Naive thymus-derived CD4-positive, alpha-beta T cell (primary cell): ENCODE measurements around the gene USP25. TPM values are rescaled to one million over a fixed set of nuclear protein-coding genes. Genes with fewer than 3 reads are reported as not detected.

Source experiments
- ATAC-seq: fragments of 150-1000 bp; cut with Tn5 transposase; 2 replicates; pipeline ENCODE4 v1.10.0; 2021; ENCODE audit warnings: mild to moderate bottlenecking, moderate library complexity
- CTCF ChIA-PET: fragments of 350-600 bp; sonication (Branson Sonifier 250); formaldehyde crosslinking; loops from one replicate; lab custom pipeline; 2021; ENCODE audit warnings: antibody characterized with exemption; lab: Charles Lee
- POLR2A ChIA-PET: fragments of 350-600 bp; sonication (Branson Sonifier 250); formaldehyde crosslinking; loops from one replicate; lab custom pipeline; 2021; ENCODE audit warnings: antibody characterized with exemption, inconsistent platforms; lab: Charles Lee
- DNase-seq, 9 donors: peaks; one replicate each; pipeline versions ENCODE4 v3.0.0 to v3.0.0-alpha.2; 2020 to 2022; ENCODE audit warnings: mixed read lengths in 1 of 9
- H3K27ac ChIP-seq: one replicate; pipeline ENCODE4 v1.7.0; 2013; ENCODE audit warnings: mild to moderate bottlenecking, low read depth, low read length, moderate library complexity
- H3K27me3 ChIP-seq, 2 donors: one replicate each; pipeline ENCODE4 v1.7.0; 2013; ENCODE audit warnings: low read length in 2 of 2, mild to moderate bottlenecking in 2 of 2, moderate library complexity in 2 of 2; ENCODE audit not compliant: control insufficient read depth in 2 of 2, insufficient read depth in 2 of 2
- H3K36me3 ChIP-seq, 3 experiments: 1 replicate in 2 of 3; 2 replicates in 1 of 3; pipeline ENCODE4 v1.7.0; 2013; ENCODE audit warnings: low read length in 3 of 3, mild to moderate bottlenecking in 3 of 3, moderate library complexity in 1 of 3; ENCODE audit not compliant: insufficient read depth in 3 of 3, control insufficient read depth in 2 of 3
- H3K4me1 ChIP-seq, 2 donors: one replicate each; pipeline ENCODE4 v1.7.0; 2013; ENCODE audit warnings: low read length in 2 of 2, mild to moderate bottlenecking in 2 of 2, moderate library complexity in 1 of 2; ENCODE audit not compliant: control insufficient read depth in 2 of 2, insufficient read depth in 2 of 2
- H3K4me3 ChIP-seq: 2 replicates; pipeline ENCODE4 v1.7.0; 2013; ENCODE audit warnings: mild to moderate bottlenecking, low read length
- H3K9me3 ChIP-seq, 3 experiments: 1 replicate in 2 of 3; 2 replicates in 1 of 3; pipeline ENCODE4 v1.7.0; 2013; ENCODE audit warnings: low read length in 3 of 3; ENCODE audit not compliant: control insufficient read depth in 2 of 3
- H3K27ac Mint-ChIP-seq, 9 donors: one replicate each; pipeline ENCODE4 v1.8.0; 2020 to 2022; ENCODE audit warnings: mixed read lengths in 9 of 9, mild to moderate bottlenecking in 8 of 9, moderate library complexity in 5 of 9, inconsistent platforms in 2 of 9
- H3K27me3 Mint-ChIP-seq, 5 donors: one replicate each; pipeline ENCODE4 v1.8.0; 2021 to 2022; ENCODE audit warnings: mixed read lengths in 5 of 5, mild to moderate bottlenecking in 1 of 5
- H3K36me3 Mint-ChIP-seq, 5 donors: one replicate each; pipeline ENCODE4 v1.8.0; 2020 to 2022; ENCODE audit warnings: mixed read lengths in 5 of 5, mild to moderate bottlenecking in 3 of 5, inconsistent platforms in 1 of 5
- H3K4me1 Mint-ChIP-seq, 7 donors: one replicate each; pipeline ENCODE4 v1.8.0; 2020 to 2022; ENCODE audit warnings: mixed read lengths in 7 of 7, mild to moderate bottlenecking in 3 of 7, inconsistent platforms in 1 of 7
- H3K4me3 Mint-ChIP-seq, 10 donors: one replicate each; pipeline ENCODE4 v1.8.0; 2020 to 2022; ENCODE audit warnings: mild to moderate bottlenecking in 10 of 10, mixed read lengths in 10 of 10, moderate library complexity in 6 of 10, inconsistent platforms in 2 of 10
- H3K9me3 Mint-ChIP-seq, 11 donors: one replicate each; pipeline ENCODE4 v1.8.0; 2020 to 2022; ENCODE audit warnings: mixed read lengths in 11 of 11, mild to moderate bottlenecking in 4 of 11, inconsistent platforms in 1 of 11, moderate library complexity in 1 of 11
- intact Hi-C, 2 donors: fragments of 100-400 bp; cut with micrococcal nuclease; formaldehyde crosslinking; loops; one replicate each; pipeline ENCODE4 v1.15.1; 2023
- polyA plus RNA-seq, 2 donors: library from polyadenylated mRNA; unstranded; fragments of 300-500 nt; fragmentation: Illumina TruSeq; gene quantifications; one replicate each; pipeline ENCODE4 v1.2.3, GENCODE V29; 2021
- total RNA-seq, 6 experiments: library from RNA in 5 of 6; stranded (reverse) in 5 of 6; gene quantifications; 1 replicate in 5 of 6; 2 replicates in 1 of 6; pipeline ENCODE4 v1.2.3 and lab custom pipeline; 2021 to 2026

The USP25 gene
- total and polyA plus RNA-seq, 7 experiments from 2014 or later = 9.6 to 67.4 (median 52.0) TPM

DNA sequence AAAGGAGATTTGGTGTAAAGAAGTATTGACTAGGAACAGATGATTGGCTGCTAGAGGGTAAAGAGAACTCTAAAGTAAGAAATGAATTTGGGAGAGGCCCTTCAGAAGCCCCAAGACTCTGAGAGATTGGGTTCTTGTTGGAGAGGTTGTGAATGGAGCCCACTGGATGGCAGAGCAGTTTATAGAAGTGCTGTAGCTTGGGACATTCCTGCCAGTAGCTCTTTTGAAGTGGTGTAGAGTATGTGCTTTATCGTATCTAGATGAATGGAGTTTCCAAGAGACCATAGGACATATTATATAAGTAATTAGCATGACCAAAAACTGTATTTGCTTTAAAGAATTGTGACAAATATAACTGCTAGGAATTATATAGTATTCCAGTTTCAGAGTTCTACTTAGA lies 21.3 kb downstream of the USP25 start:
- no peaks in the 10 kb centered on the region for H3K36me3 ChIP-seq
- Mint-ChIP-seq H3K36me3 (peaks cover 3 to 17% (median 9%) of the 10 kb centered on the region in 5 donors), H3K27me3 (no peaks in the 10 kb centered on the region), H3K4me1 (peaks cover 37 to 98% (median 84%) of the 10 kb centered on the region in 7 donors), H3K9me3 (no peaks in the 10 kb centered on the region), H3K4me3 (peak overlapping the region in 6 of 10 donors; percentile 1 to 61 (median 8)), H3K27ac (peak overlapping the region in 1 of 9 donors; percentile 65)
- H3K27ac ChIP-seq = no peak overlapping the region
- H3K4me1 ChIP-seq = peaks cover 36 to 39% of the 10 kb centered on the region in 2 donors
- no peak for ATAC-seq
- CTCF ChIA-PET = no interaction called here
- H3K9me3 ChIP-seq = no peaks in the 10 kb centered on the region
- intact Hi-C loops = no loop called here
- POLR2A ChIA-PET = interaction anchor here (0.5 kb wide), 1 partner anchor 1224 kb away, joined by 3 read pairs; no protein-coding TSS in a partner anchor
- no peaks in the 10 kb centered on the region for H3K27me3 ChIP-seq
- DNase-seq = no peak
- no peak overlapping the region for H3K4me3 ChIP-seq

DNA sequence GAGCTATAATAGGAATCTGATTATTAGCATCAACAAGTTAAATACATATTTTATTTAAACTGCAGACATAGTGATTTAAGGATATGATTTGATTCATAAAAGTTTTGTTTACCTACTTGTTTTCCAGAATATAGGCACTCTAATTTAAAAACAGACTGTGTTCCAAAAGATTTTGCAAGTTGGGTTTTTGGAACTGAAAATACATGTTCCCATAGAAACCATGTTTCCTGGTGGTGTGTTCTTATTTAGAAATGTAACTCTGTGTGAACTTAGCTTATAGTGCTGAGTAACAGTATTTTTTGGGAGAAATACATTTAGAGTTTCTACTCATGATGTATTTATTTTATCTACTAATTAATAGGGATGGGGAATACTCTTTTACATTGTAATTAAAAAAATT lies 21.8 kb downstream of the USP25 start:
- Histone ChIP-seq H3K27me3 (no peaks in the 10 kb centered on the region), H3K4me1 (peaks cover 36 to 39% of the 10 kb centered on the region in 2 donors), H3K36me3 (no peaks in the 10 kb centered on the region), H3K27ac (no peak overlapping the region), H3K9me3 (no peaks in the 10 kb centered on the region), H3K4me3 (no peak overlapping the region)
- Mint-ChIP-seq H3K27me3 (no peaks in the 10 kb centered on the region), H3K4me1 (peaks cover 38 to 98% (median 84%) of the 10 kb centered on the region in 7 donors), H3K4me3 (no peak overlapping the region), H3K36me3 (peaks cover 3 to 18% (median 9%) of the 10 kb centered on the region in 5 donors), H3K27ac (no peak overlapping the region), H3K9me3 (no peaks in the 10 kb centered on the region)
- intact Hi-C loops = no loop called here
- no peak for DNase-seq
- POLR2A ChIA-PET = interaction anchor here (0.5 kb wide), 2 partner anchors 18 to 1223 kb away, joined by 3 read pairs; no protein-coding TSS in a partner anchor
- no peak for ATAC-seq
- CTCF ChIA-PET = no interaction called here

DNA sequence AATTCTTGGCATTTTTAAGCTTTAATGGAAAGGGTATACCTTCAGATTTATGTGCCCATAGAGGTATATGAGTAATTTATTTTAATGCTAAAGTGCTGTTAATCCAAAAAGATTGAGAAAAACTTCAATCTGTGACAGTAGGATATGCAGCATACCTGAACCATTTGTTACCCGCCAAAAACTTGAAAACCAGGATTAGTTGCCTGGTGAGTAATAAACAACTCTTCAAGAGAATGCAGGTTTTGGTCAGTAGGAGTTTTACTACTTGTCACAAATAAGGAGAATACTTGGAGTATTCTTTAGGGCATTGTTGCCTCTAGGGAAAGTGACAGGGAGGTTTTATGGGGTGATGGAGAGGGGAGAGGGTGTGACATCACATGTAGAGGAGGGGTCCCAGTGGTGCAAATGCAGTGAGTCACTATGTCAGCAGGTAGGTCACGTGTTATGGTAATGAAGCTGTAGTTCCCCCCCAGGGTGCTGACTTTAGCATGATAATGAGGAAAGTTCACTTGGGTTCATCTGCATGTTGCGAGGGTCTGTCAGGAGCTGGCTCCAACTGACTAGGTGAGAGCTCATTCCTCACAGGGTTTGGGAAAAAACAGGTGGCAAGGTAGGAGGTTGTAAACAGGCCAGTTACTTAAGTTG lies 23.1 kb downstream of the USP25 start:
- Histone ChIP-seq H3K4me3 (no peak overlapping the region), H3K27ac (no peak overlapping the region), H3K36me3 (no peaks in the 10 kb centered on the region), H3K4me1 (peaks cover 39 to 50% of the 10 kb centered on the region in 2 donors), H3K27me3 (no peaks in the 10 kb centered on the region), H3K9me3 (no peaks in the 10 kb centered on the region)
- peak overlapping the region in 7 of 10 donors; percentile 0 to 66 (median 8) for H3K4me3 Mint-ChIP-seq
- H3K36me3 Mint-ChIP-seq = peaks cover 8 to 30% (median 21%) of the 10 kb centered on the region in 5 donors
- no peak for DNase-seq
- H3K27ac Mint-ChIP-seq = peak overlapping the region in 3 of 9 donors; percentile 6 to 19 (median 11)
- no peak for ATAC-seq
- peaks cover 46 to 98% (median 86%) of the 10 kb centered on the region in 7 donors for H3K4me1 Mint-ChIP-seq
- no peaks in the 10 kb centered on the region for H3K27me3 Mint-ChIP-seq
- intact Hi-C loops = no loop called here
- POLR2A ChIA-PET = no interaction called here
- CTCF ChIA-PET = no interaction called here
- H3K9me3 Mint-ChIP-seq = peaks cover 0 to 8% (median 4%) of the 10 kb centered on the region in 11 donors

DNA sequence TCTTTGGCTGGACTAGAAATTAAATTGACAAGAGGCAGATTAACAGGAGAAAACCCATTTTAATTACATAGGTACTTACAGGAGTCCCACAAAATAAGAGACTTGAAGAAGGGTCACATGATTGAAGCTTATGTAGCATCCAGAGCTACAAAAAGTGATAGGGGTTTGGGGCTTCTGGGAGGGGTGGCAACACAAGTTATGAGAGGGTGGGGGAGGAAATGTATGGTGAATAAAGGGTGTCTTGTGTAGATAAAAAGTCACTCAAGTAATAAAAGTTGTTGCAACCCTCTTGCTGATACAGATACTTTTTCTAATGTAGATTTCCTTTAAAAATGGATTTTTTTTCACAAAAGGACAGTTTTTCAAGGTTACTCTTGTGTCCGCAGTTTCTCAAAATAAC lies 24.0 kb downstream of the USP25 start:
- Mint-ChIP-seq H3K27me3 (no peaks in the 10 kb centered on the region), H3K4me1 (peaks cover 46 to 98% (median 88%) of the 10 kb centered on the region in 7 donors), H3K36me3 (peaks cover 8 to 33% (median 25%) of the 10 kb centered on the region in 5 donors), H3K9me3 (peaks cover 0 to 15% (median 6%) of the 10 kb centered on the region in 11 donors), H3K27ac (peak overlapping the region in 1 of 9 donors; percentile 11), H3K4me3 (peak overlapping the region in 7 of 10 donors; percentile 4 to 46 (median 21))
- ATAC-seq (no peak), DNase-seq (no peak)
- Histone ChIP-seq H3K36me3 (no peaks in the 10 kb centered on the region), H3K27ac (no peak overlapping the region), H3K4me3 (no peak overlapping the region), H3K27me3 (no peaks in the 10 kb centered on the region), H3K9me3 (no peaks in the 10 kb centered on the region), H3K4me1 (peaks cover 35 to 49% of the 10 kb centered on the region in 2 donors)
- ChIA-PET POLR2A (no interaction called here), CTCF (no interaction called here)
- intact Hi-C loops = no loop called here

DNA sequence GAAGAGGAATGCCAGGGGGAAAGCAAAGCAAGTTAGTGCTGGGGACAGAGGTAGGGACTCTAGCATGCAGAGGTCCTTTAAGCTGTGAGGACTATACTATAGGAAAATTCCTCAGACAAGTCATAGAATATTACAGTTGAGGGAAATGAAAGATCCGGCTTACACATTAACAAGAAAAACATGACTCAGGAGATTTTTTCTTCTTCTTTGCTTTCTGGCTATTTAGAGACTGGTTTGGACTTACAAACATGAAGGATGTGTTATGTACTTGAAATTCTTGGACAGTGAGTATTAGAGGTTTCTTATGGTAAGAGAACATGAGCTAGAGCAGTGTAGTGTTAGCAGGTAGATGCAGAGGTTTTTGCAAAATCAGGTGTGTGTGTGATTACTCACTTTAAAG lies 24.9 kb downstream of the USP25 start:
- H3K27ac Mint-ChIP-seq = no peak overlapping the region
- DNase-seq (no peak), ATAC-seq (no peak)
- Histone ChIP-seq H3K27me3 (no peaks in the 10 kb centered on the region), H3K9me3 (no peaks in the 10 kb centered on the region), H3K36me3 (no peaks in the 10 kb centered on the region), H3K27ac (no peak overlapping the region), H3K4me3 (no peak overlapping the region), H3K4me1 (peaks cover 31 to 41% of the 10 kb centered on the region in 2 donors)
- CTCF ChIA-PET = no interaction called here
- POLR2A ChIA-PET = interaction anchor here (0.6 kb wide), 1 partner anchor 33 kb away, joined by 3 read pairs; no protein-coding TSS in a partner anchor
- peaks cover 8 to 32% (median 22%) of the 10 kb centered on the region in 5 donors for H3K36me3 Mint-ChIP-seq
- H3K9me3 Mint-ChIP-seq = peaks cover 0 to 15% (median 6%) of the 10 kb centered on the region in 11 donors
- intact Hi-C loops = no loop called here
- peaks cover 41 to 95% (median 85%) of the 10 kb centered on the region in 7 donors for H3K4me1 Mint-ChIP-seq
- H3K27me3 Mint-ChIP-seq = no peaks in the 10 kb centered on the region
- H3K4me3 Mint-ChIP-seq = peak overlapping the region in 6 of 10 donors; percentile 22 to 52 (median 30)

DNA sequence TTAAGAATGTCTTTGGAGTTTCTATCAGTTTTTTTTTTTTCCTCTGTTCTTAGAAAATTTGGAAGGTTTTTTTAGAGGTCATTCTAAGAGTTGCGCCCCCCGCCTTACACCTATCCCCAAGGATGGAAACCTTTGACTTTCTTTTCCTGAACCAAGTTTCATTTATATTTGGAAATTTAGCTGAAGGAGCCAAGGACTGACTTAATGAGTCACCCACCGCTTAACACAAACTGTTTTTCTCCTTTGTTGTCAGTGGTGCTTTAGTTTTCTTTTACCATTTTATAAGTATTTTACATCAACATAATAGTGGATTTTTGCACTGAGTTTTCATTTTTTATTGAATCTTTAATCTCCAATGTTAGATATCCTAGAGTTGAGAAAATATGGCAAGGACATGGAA lies 25.3 kb downstream of the USP25 start:
- POLR2A ChIA-PET = interaction anchor here (0.6 to 0.7 kb wide), 2 partner anchors 33 to 117 kb away, joined by 3 to 4 read pairs; no protein-coding TSS in a partner anchor
- no peaks in the 10 kb centered on the region for H3K27me3 Mint-ChIP-seq
- DNase-seq (no peak), ATAC-seq (no peak)
- H3K4me3 Mint-ChIP-seq = peak overlapping the region in 6 of 10 donors; percentile 22 to 40 (median 30)
- Histone ChIP-seq H3K4me1 (peaks cover 31 to 41% of the 10 kb centered on the region in 2 donors), H3K27ac (no peak overlapping the region), H3K4me3 (no peak overlapping the region), H3K36me3 (no peaks in the 10 kb centered on the region), H3K9me3 (no peaks in the 10 kb centered on the region), H3K27me3 (no peaks in the 10 kb centered on the region)
- H3K27ac Mint-ChIP-seq = peak overlapping the region in 2 of 9 donors; percentile 19 to 31
- peaks cover 0 to 15% (median 7%) of the 10 kb centered on the region in 11 donors for H3K9me3 Mint-ChIP-seq
- H3K36me3 Mint-ChIP-seq = peaks cover 8 to 32% (median 17%) of the 10 kb centered on the region in 5 donors
- intact Hi-C loops = no loop called here
- CTCF ChIA-PET = no interaction called here
- peaks cover 37 to 95% (median 85%) of the 10 kb centered on the region in 7 donors for H3K4me1 Mint-ChIP-seq
